GM21825 (cell line): ENCODE data around the gene ANO7.

Experiments
- ATAC-seq: cut with Tn5 transposase; IDR thresholded peaks from one replicate; pipeline ENCODE4 v1.9.1; 2021; ENCODE audit warnings: mild to moderate bottlenecking, moderate library complexity; ENCODE audit not compliant: unreplicated experiment

ANO7 gene

GRCh38 chr2:241157841-241158545, 30.5 kb upstream of the ANO7 start:
- no peak for ATAC-seq

- no peak for ATAC-seq
These were observed 30.0 kb upstream of the ANO7 start for GRCh38 chr2:241158546-241158900.

- no peak for ATAC-seq
These were observed 29.4 kb upstream of the ANO7 start for GRCh38 chr2:241159116-241159515.

GRCh38 chr2:241160318-241160717, 28.2 kb upstream of the ANO7 start:
- ATAC-seq: no peak

- ATAC-seq: no peak
These were observed 26.7 kb upstream of the ANO7 start for GRCh38 chr2:241161646-241162281.

GRCh38 chr2:241163601-241164118, 24.8 kb upstream of the ANO7 start:
- ATAC-seq: no peak

GRCh38 chr2:241168366-241168765, 20.1 kb upstream of the ANO7 start:
- no peak for ATAC-seq

- no peak for ATAC-seq
These were observed 14.9 kb upstream of the ANO7 start for GRCh38 chr2:241173557-241173956.

GRCh38 chr2:241177526-241178334, 10.7 kb upstream of the ANO7 start:
- ATAC-seq: no peak

- ATAC-seq: no peak
These were observed 9.5 kb upstream of the ANO7 start for GRCh38 chr2:241178961-241179360.

GRCh38 chr2:241179899-241180298, 8.6 kb upstream of the ANO7 start:
- ATAC-seq: no peak

GRCh38 chr2:241180495-241180894, 8.0 kb upstream of the ANO7 start:
- no peak for ATAC-seq

GRCh38 chr2:241182126-241182525, 6.4 kb upstream of the ANO7 start:
- no peak for ATAC-seq

- no peak for ATAC-seq
These were observed 5.8 kb upstream of the ANO7 start for GRCh38 chr2:241182531-241183133.

GRCh38 chr2:241183221-241183620, 5.3 kb upstream of the ANO7 start:
- no peak for ATAC-seq

- no peak for ATAC-seq
These were observed 3.6 kb upstream of the ANO7 start for GRCh38 chr2:241184901-241185300.

- no peak for ATAC-seq
These were observed 2.5 kb upstream of the ANO7 start for GRCh38 chr2:241185961-241186360.

- ATAC-seq: no peak
These were observed 1.2 kb upstream of the ANO7 start for GRCh38 chr2:241187101-241187917.

- ATAC-seq: no peak
These were observed 601 bp upstream of the ANO7 start for GRCh38 chr2:241187918-241188234.

- ATAC-seq: no peak
These were observed 797 bp downstream of the ANO7 start for GRCh38 chr2:241189093-241189855.
